GM23248 (cell line): Measurements from ENCODE around the gene NAT14. TPM values are rescaled to one million over a fixed set of nuclear protein-coding genes. Genes with fewer than 3 reads are reported as not detected.

Experiments
- DNase-seq: peaks from one replicate; pipeline ENCODE4 v3.0.0-alpha.2; 2015
- H2AFZ ChIP-seq: fragments of 200-600 bp; sonication (generic); 2 replicates; pipeline ENCODE4 v1.6.1; 2016; ENCODE audit warnings: antibody characterized with exemption
- H3F3A ChIP-seq: fragments of 200-600 bp; sonication (generic); 2 replicates; pipeline ENCODE4 v1.6.1; 2016; ENCODE audit warnings: mild to moderate bottlenecking, antibody characterized with exemption, mixed run types; ENCODE audit not compliant: insufficient read depth
- H3K27ac ChIP-seq: fragments of 200-600 bp; sonication (generic); 2 replicates; pipeline ENCODE4 v1.5.1; 2016; ENCODE audit warnings: mild to moderate bottlenecking
- H3K27me3 ChIP-seq: fragments of 200-600 bp; sonication (generic); replicated peaks from 2 replicates; pipeline ENCODE4 v1.6.1; 2016; ENCODE audit warnings: mild to moderate bottlenecking; ENCODE audit not compliant: insufficient read depth
- H3K36me3 ChIP-seq: fragments of 200-600 bp; sonication (generic); 2 replicates; pipeline ENCODE4 v1.6.1; 2016; ENCODE audit warnings: low read depth, mild to moderate bottlenecking
- H3K4me1 ChIP-seq: fragments of 200-600 bp; sonication (generic); 2 replicates; pipeline ENCODE4 v1.6.1; 2016; ENCODE audit warnings: mild to moderate bottlenecking; ENCODE audit not compliant: insufficient read depth
- H3K4me2 ChIP-seq: fragments of 200-600 bp; sonication (generic); one replicate; pipeline ENCODE4 v1.6.1; 2016; ENCODE audit warnings: mild to moderate bottlenecking; ENCODE audit not compliant: unreplicated experiment
- H3K4me3 ChIP-seq: fragments of 200-600 bp; sonication (generic); 2 replicates; pipeline ENCODE4 v1.5.1; 2016; ENCODE audit warnings: mild to moderate bottlenecking
- H3K79me2 ChIP-seq: fragments of 200-600 bp; sonication (generic); 2 replicates; pipeline ENCODE4 v1.6.1; 2016; ENCODE audit warnings: mild to moderate bottlenecking; ENCODE audit not compliant: insufficient read depth
- H3K9ac ChIP-seq: fragments of 200-600 bp; sonication (generic); 2 replicates; pipeline ENCODE4 v1.6.1; 2016; ENCODE audit warnings: mild to moderate bottlenecking
- H3K9me2 ChIP-seq: fragments of 200-600 bp; sonication (generic); 2 replicates; pipeline ENCODE4 v1.6.1; 2016; ENCODE audit warnings: mixed run types, mild to moderate bottlenecking, moderate library complexity; ENCODE audit not compliant: insufficient read depth
- H3K9me3 ChIP-seq: fragments of 200-600 bp; sonication (generic); one replicate; pipeline ENCODE4 v1.6.1; 2017; ENCODE audit warnings: low read depth
- H4K20me1 ChIP-seq: fragments of 200-600 bp; sonication (generic); 2 replicates; pipeline ENCODE4 v1.6.0; 2016; ENCODE audit not compliant: insufficient read depth
- EZH2 ChIP-seq: fragments of 200-600 bp; sonication (generic); IDR thresholded peaks from 2 replicates; pipeline ENCODE4 v1.6.1; 2018; ENCODE audit warnings: antibody characterized with exemption, mild to moderate bottlenecking; ENCODE audit not compliant: insufficient read depth, poor library complexity, severe bottlenecking
- EZH2phosphoT487 ChIP-seq: fragments of 200-600 bp; sonication (generic); IDR thresholded peaks from 2 replicates; pipeline ENCODE4 v1.6.1; 2018; ENCODE audit warnings: antibody characterized with exemption, moderate library complexity, mild to moderate bottlenecking, low read depth; ENCODE audit not compliant: insufficient read depth
- WGBS, 2 experiments: methylation state at CpG; one replicate each; pipeline ENCODE4 v1.1.6; 2015 to 2017; ENCODE audit warnings: low lambda C conversion rate in 2 of 2, low coverage in 1 of 2; ENCODE audit errors: missing lambda C conversion rate in 2 of 2; 5-methylcytosine and 5-hydroxymethylcytosine counted together
- in situ Hi-C: fragments of 300-500 bp; cut with MboI; formaldehyde crosslinking; loops from 2 replicates; pipeline ENCODE4 v1.15.0; 2020
- polyA plus RNA-seq: library from polyadenylated mRNA; unstranded; fragments of >200 nt; fragmentation: Nextera tagmentation; extraction: Ambion mirVana; gene quantifications from 2 replicates; pipeline ENCODE4 v1.2.1, GENCODE V29; 2016
- total RNA-seq: library from RNA; depleted of rRNA; stranded (reverse); fragments of >200 nt; shearing (Covaris generic); gene quantifications from 2 replicates; pipeline ENCODE4 v1.2.3, GENCODE V29; 2014

NAT14 gene
- total and polyA plus RNA-seq, 2 experiments from 2014 or later: 12.0 to 13.4 TPM

GRCh38 chr19:55465460-55466240 lies 19.3 kb upstream of the NAT14 start:
- DNase-seq: peak; percentile 19
- Histone ChIP-seq H3K36me3 (no peaks in the 10 kb centered on the region), H3K4me1 (peaks cover 9% of the 10 kb centered on the region), H3K9ac (no peak overlapping the region), H3K9me2 (no peaks in the 10 kb centered on the region), H4K20me1 (no peaks in the 10 kb centered on the region), H3K4me2 (no peak overlapping the region), H3K79me2 (no peaks in the 10 kb centered on the region), H2AFZ (no peak overlapping the region), H3F3A (peaks cover under 1% of the 10 kb centered on the region; the same call in 1 of the 2 replicates), H3K9me3 (no peaks in the 10 kb centered on the region), H3K27me3 (no peaks in the 10 kb centered on the region), H3K4me3 (no peak overlapping the region), H3K27ac (no peak overlapping the region)
- TF ChIP-seq EZH2 (no peak), EZH2phosphoT487 (no peak)
- in situ Hi-C loops: no loop called here
- 66 to 69% methylated on average over 11 of the region's 11 CpGs for WGBS, 2 experiments

DNA sequence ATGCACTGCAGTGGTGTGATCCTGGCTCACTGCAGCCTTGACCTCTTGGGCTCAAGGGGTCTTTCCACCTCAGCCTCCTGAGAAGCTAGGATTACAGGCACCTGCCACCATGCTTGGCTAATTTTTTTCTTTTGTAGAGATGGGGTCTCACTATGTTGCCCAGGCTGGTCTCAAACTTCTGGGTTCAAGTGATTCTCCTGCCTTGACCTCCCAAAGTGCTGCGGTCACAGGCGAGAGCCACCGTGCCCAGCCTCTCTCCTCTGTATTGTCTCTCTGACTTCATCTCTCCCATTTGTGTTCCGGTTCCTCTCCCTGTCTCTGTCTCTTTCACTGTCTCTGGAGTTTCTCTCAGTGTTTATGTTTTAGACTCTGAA lies 18.8 kb upstream of the NAT14 start:
- no peak for TF ChIP-seq EZH2phosphoT487
- no peak for TF ChIP-seq EZH2
- Histone ChIP-seq H3K9me3 (no peaks in the 10 kb centered on the region), H3K36me3 (no peaks in the 10 kb centered on the region), H4K20me1 (no peaks in the 10 kb centered on the region), H3K4me1 (peaks cover 9% of the 10 kb centered on the region), H3F3A (no peaks in the 10 kb centered on the region), H3K27me3 (no peaks in the 10 kb centered on the region), H3K27ac (no peak overlapping the region), H3K9ac (no peak overlapping the region), H3K4me2 (no peak overlapping the region), H3K9me2 (no peaks in the 10 kb centered on the region), H2AFZ (no peak overlapping the region), H3K4me3 (no peak overlapping the region), H3K79me2 (no peaks in the 10 kb centered on the region)
- WGBS, 2 experiments: 73 to 74% methylated on average over 4 of the region's 4 CpGs
- in situ Hi-C loops: no loop called here
- no peak for DNase-seq

DNA sequence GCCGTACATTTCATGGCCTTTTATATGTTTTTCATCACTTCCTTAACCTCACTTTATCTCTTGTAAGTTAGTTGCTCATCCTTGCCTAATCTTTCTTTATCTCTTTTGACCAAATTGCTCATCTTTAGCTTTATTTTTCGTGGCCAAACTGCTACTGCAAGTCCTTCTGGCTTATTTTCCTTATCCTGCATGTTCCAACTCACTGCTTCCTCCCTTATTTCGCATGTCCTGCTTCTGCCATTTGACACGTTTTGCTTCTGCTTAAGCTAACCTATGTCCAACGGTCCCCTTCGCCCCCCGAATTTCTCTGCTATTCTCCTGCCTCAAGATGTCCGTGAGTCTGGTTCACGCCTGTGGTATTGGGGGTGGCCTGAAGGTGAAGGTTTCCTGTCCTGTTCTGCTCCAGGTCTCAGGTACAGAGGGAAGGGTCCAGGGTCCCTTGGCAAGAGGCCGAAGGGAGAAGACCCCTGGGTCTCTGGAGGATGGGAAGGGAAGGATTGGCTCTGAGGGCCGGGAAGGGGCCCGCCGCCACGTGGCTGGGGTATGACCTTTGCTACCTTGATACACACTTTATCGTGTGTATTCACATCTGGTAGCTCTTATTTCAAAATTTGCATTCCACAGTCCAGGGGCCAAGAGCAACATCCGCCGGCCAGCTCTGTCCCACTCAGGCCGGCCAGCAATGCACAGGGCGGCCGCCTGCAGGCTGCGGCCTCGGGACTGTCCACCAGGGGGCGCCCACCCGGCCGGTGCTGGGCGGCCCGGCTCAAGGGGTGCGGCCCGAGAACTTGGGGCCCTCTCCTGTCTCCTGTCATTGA lies 17.5 kb upstream of the NAT14 start:
- H3K9ac ChIP-seq: peak overlapping the region; percentile 35
- H3K36me3 ChIP-seq: no peaks in the 10 kb centered on the region
- DNase-seq: peak; percentile 81
- TF ChIP-seq EZH2 (no peak), EZH2phosphoT487 (no peak)
- peaks cover 9% of the 10 kb centered on the region for H3K4me1 ChIP-seq
- in situ Hi-C loops: no loop called here
- H3K27me3 ChIP-seq: no peaks in the 10 kb centered on the region
- H3K79me2 ChIP-seq: no peaks in the 10 kb centered on the region
- H3F3A ChIP-seq: no peaks in the 10 kb centered on the region
- H3K9me2 ChIP-seq: no peaks in the 10 kb centered on the region
- H3K9me3 ChIP-seq: no peaks in the 10 kb centered on the region
- 34 to 36% methylated on average over 29 of the region's 29 CpGs for WGBS, 2 experiments
- peak overlapping the region; percentile 66 for H2AFZ ChIP-seq
- H3K4me3 ChIP-seq: no peak overlapping the region
- peak overlapping the region; percentile 46 for H3K4me2 ChIP-seq
- no peak overlapping the region for H3K27ac ChIP-seq
- no peaks in the 10 kb centered on the region for H4K20me1 ChIP-seq

GRCh38 chr19:55468054-55468393 lies 17.0 kb upstream of the NAT14 start:
- Histone ChIP-seq H3K27me3 (no peaks in the 10 kb centered on the region), H3K27ac (no peak overlapping the region), H3K4me3 (no peak overlapping the region), H3K4me1 (peaks cover 9% of the 10 kb centered on the region), H3K4me2 (peak overlapping the region; percentile 46), H3K9me2 (no peaks in the 10 kb centered on the region), H3K36me3 (no peaks in the 10 kb centered on the region), H2AFZ (peak overlapping the region; percentile 66), H3K9me3 (no peaks in the 10 kb centered on the region), H4K20me1 (no peaks in the 10 kb centered on the region), H3F3A (no peaks in the 10 kb centered on the region), H3K9ac (no peak overlapping the region), H3K79me2 (no peaks in the 10 kb centered on the region)
- no peak for DNase-seq
- TF ChIP-seq EZH2: no peak
- TF ChIP-seq EZH2phosphoT487: no peak
- in situ Hi-C loops: no loop called here
- WGBS, 2 experiments: 6 to 11% methylated on average over 4 of the region's 4 CpGs
